Heart left ventricle (tissue), 13 donors: Measurements from ENCODE around the gene DAPP1.

Source experiments
- CTCF ChIP-seq, 12 donors: fragments of 200-600 bp; sonication (generic) in 4 of 12; IDR thresholded peaks; one replicate each; pipeline versions ENCODE4 v1.5.0 to v1.8.0; 2018 to 2022; ENCODE audit warnings: antibody characterized with exemption in 12 of 12, mild to moderate bottlenecking in 5 of 12
- POLR2A ChIP-seq, 2 donors: fragments of 450-650 bp; IDR thresholded peaks; one replicate each; pipeline ENCODE4 v1.6.1; 2017; ENCODE audit warnings: antibody characterized with exemption in 2 of 2, mild to moderate bottlenecking in 2 of 2, moderate library complexity in 2 of 2
- donor health status: ischemic (EF 13 %, LVEDD 7.1; RV severe dilation, severe dysfunction).
- donor health status: DM: no; HTN: yes; CAD: no.
- donor health status: DM: no; HTN: no; CAD: no.
- donor health status: ischemic (EF 25% LVEDD 6.9; RV normal size, moderate dysfunction).
- donor health status: ischemic (EF 25% LVEDD 5.7; RV mildly dilated, moderate dysfunction).
- donor health status: ischemic (EF 35%, LVEDD 5.7; RV mildly dilated, moderate dysfunction).
- donor health status: nonischemic (EF 11% LVEDD 7.7; RV severe dilation, severe dysfunction).
- donor health status: DM: yes; HTN: yes; CAD: no.
- donor health status: PGD.
- donor health status: ischemic (EF 29% LVEDD 5.4; RV normal size, mild dysfunction).
- donor health status: nonischemic (EF 23%, LVEDD 6.1; RV moderate dilation, normal function).

GRCh38 chr4:99824070-99824599 lies 7.5 kb downstream of the DAPP1 start:
- TF ChIP-seq CTCF (IDR thresholded peaks at IDR 0.05) (no peak), POLR2A (IDR thresholded peaks at IDR 0.05) (no peak)
